GM23338 (cell line): ENCODE data around the gene MTA2. TPM values are rescaled to one million over a fixed set of nuclear protein-coding genes. Genes with fewer than 3 reads are reported as not detected.

Experiments
- ATAC-seq: fragments of 200-7000 bp; cut with Tn5 transposase; 3 replicates; pipeline ENCODE4 v1.9.1; 2020
- DNase-seq: peaks from one replicate; pipeline ENCODE4 v3.0.0-alpha.2; 2015; ENCODE audit warnings: low spot score
- H2AFZ ChIP-seq: fragments of 200-600 bp; sonication (generic); 2 replicates; pipeline ENCODE4 v1.8.0; 2016; ENCODE audit warnings: antibody characterized with exemption, mild to moderate bottlenecking, moderate library complexity
- H3F3A ChIP-seq: fragments of 200-600 bp; sonication (generic); replicated peaks from 2 replicates; pipeline ENCODE4 v1.8.0; 2017; ENCODE audit warnings: antibody characterized with exemption, mixed run types, low read depth
- H3K27ac ChIP-seq: fragments of 200-600 bp; sonication (generic); 2 replicates; pipeline ENCODE4 v1.6.1; 2016; ENCODE audit warnings: low read depth
- H3K27me3 ChIP-seq: fragments of 200-600 bp; sonication (generic); 2 replicates; pipeline ENCODE4 v1.8.0; 2016; ENCODE audit warnings: mild to moderate bottlenecking, mixed run types, moderate library complexity; ENCODE audit not compliant: insufficient read depth
- H3K36me3 ChIP-seq: fragments of 200-600 bp; sonication (generic); 2 replicates; pipeline ENCODE4 v1.8.0; 2016; ENCODE audit warnings: mild to moderate bottlenecking; ENCODE audit not compliant: insufficient read depth
- H3K4me1 ChIP-seq: fragments of 200-600 bp; sonication (generic); 2 replicates; pipeline ENCODE4 v1.8.0; 2016; ENCODE audit warnings: mild to moderate bottlenecking, moderate library complexity; ENCODE audit not compliant: insufficient read depth
- H3K4me2 ChIP-seq: fragments of 200-600 bp; sonication (generic); 2 replicates; pipeline ENCODE4 v1.7.1; 2017; ENCODE audit warnings: mixed run types
- H3K4me3 ChIP-seq: fragments of 200-600 bp; sonication (generic); 2 replicates; pipeline ENCODE4 v1.6.1; 2016; ENCODE audit warnings: mixed run types
- H3K79me2 ChIP-seq: fragments of 200-600 bp; sonication (generic); replicated peaks from 2 replicates; pipeline ENCODE4 v1.8.0; 2017; ENCODE audit warnings: mild to moderate bottlenecking; ENCODE audit not compliant: insufficient read depth
- H3K9me2 ChIP-seq: fragments of 200-600 bp; sonication (generic); 2 replicates; pipeline ENCODE4 v1.8.0; 2017; ENCODE audit not compliant: insufficient read depth
- H4K20me1 ChIP-seq: fragments of 200-600 bp; sonication (generic); replicated peaks from 2 replicates; pipeline ENCODE4 v1.8.0; 2017; ENCODE audit warnings: mild to moderate bottlenecking; ENCODE audit not compliant: insufficient read depth
- H3K27ac Mint-ChIP-seq: 2 replicates; pipeline ENCODE4 v1.8.0; 2020; ENCODE audit warnings: inconsistent platforms, mild to moderate bottlenecking, moderate library complexity, mixed read lengths
- H3K27me3 Mint-ChIP-seq: 3 replicates; pipeline ENCODE4 v1.8.0; 2022; ENCODE audit warnings: low read depth, mild to moderate bottlenecking, moderate library complexity, mixed read lengths, inconsistent platforms; ENCODE audit not compliant: insufficient read depth, poor library complexity
- H3K36me3 Mint-ChIP-seq: 3 replicates; pipeline ENCODE4 v1.8.0; 2021; ENCODE audit warnings: low read depth, mild to moderate bottlenecking, inconsistent platforms, moderate library complexity, mixed read lengths
- H3K4me1 Mint-ChIP-seq: 3 replicates; pipeline ENCODE4 v1.8.0; 2020; ENCODE audit warnings: mild to moderate bottlenecking, inconsistent platforms, mixed read lengths
- H3K4me3 Mint-ChIP-seq: 3 replicates; pipeline ENCODE4 v1.8.0; 2021; ENCODE audit warnings: moderate library complexity, mild to moderate bottlenecking, inconsistent platforms, mixed read lengths
- H3K9me3 Mint-ChIP-seq: 3 replicates; pipeline ENCODE4 v1.8.0; 2020; ENCODE audit warnings: moderate library complexity, mild to moderate bottlenecking, inconsistent platforms, mixed read lengths
- CREB1 ChIP-seq: fragments of 250-450 bp; sonication (Bioruptor Pico); IDR thresholded peaks from 2 replicates; pipeline ENCODE4 v1.5.0; 2020; ENCODE audit warnings: low read depth, mild to moderate bottlenecking, moderate library complexity
- EZH2phosphoT487 ChIP-seq: fragments of 200-600 bp; sonication (generic); IDR thresholded peaks from one replicate; pipeline ENCODE4 v1.8.1; 2018; ENCODE audit warnings: antibody characterized with exemption; ENCODE audit not compliant: unreplicated experiment
- JUNB ChIP-seq: IDR thresholded peaks from one replicate; pipeline ENCODE4 v1.6.1; 2016; ENCODE audit warnings: antibody characterized with exemption; ENCODE audit not compliant: unreplicated experiment
- POLR2AphosphoS5 ChIP-seq: IDR thresholded peaks from 2 replicates; pipeline ENCODE4 v1.6.1; 2016; ENCODE audit warnings: antibody characterized with exemption, low read depth
- STAT1 ChIP-seq: IDR thresholded peaks from one replicate; pipeline ENCODE4 v1.6.1; 2016; ENCODE audit warnings: antibody characterized with exemption; ENCODE audit not compliant: unreplicated experiment
- ZNF114 ChIP-seq: fragments of 250-450 bp; sonication (Bioruptor Pico); IDR thresholded peaks from 2 replicates; pipeline ENCODE4 v1.5.0; 2020; ENCODE audit warnings: mild to moderate bottlenecking, moderate library complexity
- ZNF331 ChIP-seq: fragments of 250-450 bp; sonication (Bioruptor Pico); IDR thresholded peaks from 2 replicates; pipeline ENCODE4 v1.5.0; 2020; ENCODE audit warnings: low read depth, mild to moderate bottlenecking, moderate library complexity
- polyA plus RNA-seq: library from polyadenylated mRNA; unstranded; fragments of >200 nt; fragmentation: Nextera tagmentation; extraction: Ambion mirVana; gene quantifications from 2 replicates; pipeline ENCODE4 v1.2.1, GENCODE V29; 2016
- total RNA-seq: library from RNA; depleted of rRNA; stranded (reverse); fragments of >200 nt; shearing (Covaris generic); gene quantifications from 2 replicates; pipeline ENCODE4 v1.2.3, GENCODE V29; 2014
- TF ChIP-seq, protein P1 (sequence below): fragments of 250-450 bp; sonication (Bioruptor Pico); IDR thresholded peaks from 2 replicates; pipeline ENCODE4 v1.5.0; 2020; ENCODE audit warnings: mild to moderate bottlenecking, moderate library complexity

Gene MTA2
- total and polyA plus RNA-seq, 2 experiments from 2014 or later, result 22.9 to 102 TPM

DNA sequence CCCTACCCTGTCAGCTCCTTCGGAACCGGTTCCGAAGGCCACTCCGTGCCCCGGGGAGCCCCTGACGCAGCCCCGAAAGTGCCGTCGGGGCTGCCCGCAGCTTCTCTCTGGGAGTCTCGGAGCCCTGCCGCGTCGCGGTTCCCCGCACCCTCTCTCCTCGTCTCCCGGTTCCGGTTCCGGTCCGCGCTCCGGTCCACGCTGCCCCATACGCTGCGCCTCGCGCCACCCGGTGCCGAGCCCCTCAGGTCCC is 618 bp downstream of the MTA2 start (continued):
- TF ChIP-seq, protein P1, sequence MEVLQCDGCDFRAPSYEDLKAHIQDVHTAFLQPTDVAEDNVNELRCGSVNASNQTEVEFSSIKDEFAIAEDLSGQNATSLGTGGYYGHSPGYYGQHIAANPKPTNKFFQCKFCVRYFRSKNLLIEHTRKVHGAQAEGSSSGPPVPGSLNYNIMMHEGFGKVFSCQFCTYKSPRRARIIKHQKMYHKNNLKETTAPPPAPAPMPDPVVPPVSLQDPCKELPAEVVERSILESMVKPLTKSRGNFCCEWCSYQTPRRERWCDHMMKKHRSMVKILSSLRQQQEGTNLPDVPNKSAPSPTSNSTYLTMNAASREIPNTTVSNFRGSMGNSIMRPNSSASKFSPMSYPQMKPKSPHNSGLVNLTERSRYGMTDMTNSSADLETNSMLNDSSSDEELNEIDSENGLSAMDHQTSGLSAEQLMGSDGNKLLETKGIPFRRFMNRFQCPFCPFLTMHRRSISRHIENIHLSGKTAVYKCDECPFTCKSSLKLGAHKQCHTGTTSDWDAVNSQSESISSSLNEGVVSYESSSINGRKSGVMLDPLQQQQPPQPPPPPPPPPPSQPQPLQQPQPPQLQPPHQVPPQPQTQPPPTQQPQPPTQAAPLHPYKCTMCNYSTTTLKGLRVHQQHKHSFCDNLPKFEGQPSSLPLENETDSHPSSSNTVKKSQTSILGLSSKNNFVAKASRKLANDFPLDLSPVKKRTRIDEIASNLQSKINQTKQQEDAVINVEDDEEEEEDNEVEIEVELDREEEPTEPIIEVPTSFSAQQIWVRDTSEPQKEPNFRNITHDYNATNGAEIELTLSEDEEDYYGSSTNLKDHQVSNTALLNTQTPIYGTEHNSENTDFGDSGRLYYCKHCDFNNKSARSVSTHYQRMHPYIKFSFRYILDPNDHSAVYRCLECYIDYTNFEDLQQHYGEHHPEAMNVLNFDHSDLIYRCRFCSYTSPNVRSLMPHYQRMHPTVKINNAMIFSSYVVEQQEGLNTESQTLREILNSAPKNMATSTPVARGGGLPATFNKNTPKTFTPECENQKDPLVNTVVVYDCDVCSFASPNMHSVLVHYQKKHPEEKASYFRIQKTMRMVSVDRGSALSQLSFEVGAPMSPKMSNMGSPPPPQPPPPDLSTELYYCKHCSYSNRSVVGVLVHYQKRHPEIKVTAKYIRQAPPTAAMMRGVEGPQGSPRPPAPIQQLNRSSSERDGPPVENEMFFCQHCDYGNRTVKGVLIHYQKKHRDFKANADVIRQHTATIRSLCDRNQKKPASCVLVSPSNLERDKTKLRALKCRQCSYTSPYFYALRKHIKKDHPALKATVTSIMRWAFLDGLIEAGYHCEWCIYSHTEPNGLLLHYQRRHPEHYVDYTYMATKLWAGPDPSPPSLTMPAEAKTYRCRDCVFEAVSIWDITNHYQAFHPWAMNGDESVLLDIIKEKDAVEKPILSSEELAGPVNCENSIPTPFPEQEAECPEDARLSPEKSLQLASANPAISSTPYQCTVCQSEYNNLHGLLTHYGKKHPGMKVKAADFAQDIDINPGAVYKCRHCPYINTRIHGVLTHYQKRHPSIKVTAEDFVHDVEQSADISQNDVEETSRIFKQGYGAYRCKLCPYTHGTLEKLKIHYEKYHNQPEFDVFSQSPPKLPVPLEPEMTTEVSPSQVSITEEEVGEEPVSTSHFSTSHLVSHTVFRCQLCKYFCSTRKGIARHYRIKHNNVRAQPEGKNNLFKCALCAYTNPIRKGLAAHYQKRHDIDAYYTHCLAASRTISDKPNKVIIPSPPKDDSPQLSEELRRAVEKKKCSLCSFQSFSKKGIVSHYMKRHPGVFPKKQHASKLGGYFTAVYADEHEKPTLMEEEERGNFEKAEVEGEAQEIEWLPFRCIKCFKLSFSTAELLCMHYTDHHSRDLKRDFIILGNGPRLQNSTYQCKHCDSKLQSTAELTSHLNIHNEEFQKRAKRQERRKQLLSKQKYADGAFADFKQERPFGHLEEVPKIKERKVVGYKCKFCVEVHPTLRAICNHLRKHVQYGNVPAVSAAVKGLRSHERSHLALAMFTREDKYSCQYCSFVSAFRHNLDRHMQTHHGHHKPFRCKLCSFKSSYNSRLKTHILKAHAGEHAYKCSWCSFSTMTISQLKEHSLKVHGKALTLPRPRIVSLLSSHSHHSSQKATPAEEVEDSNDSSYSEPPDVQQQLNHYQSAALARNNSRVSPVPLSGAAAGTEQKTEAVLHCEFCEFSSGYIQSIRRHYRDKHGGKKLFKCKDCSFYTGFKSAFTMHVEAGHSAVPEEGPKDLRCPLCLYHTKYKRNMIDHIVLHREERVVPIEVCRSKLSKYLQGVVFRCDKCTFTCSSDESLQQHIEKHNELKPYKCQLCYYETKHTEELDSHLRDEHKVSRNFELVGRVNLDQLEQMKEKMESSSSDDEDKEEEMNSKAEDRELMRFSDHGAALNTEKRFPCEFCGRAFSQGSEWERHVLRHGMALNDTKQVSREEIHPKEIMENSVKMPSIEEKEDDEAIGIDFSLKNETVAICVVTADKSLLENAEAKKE, result no peak
- TF ChIP-seq ZNF114 (no peak), EZH2phosphoT487 (no peak), JUNB (no peak), CREB1 (CRISPR knock-in tag) (no peak), ZNF331 (no peak), STAT1 (no peak)

DNA sequence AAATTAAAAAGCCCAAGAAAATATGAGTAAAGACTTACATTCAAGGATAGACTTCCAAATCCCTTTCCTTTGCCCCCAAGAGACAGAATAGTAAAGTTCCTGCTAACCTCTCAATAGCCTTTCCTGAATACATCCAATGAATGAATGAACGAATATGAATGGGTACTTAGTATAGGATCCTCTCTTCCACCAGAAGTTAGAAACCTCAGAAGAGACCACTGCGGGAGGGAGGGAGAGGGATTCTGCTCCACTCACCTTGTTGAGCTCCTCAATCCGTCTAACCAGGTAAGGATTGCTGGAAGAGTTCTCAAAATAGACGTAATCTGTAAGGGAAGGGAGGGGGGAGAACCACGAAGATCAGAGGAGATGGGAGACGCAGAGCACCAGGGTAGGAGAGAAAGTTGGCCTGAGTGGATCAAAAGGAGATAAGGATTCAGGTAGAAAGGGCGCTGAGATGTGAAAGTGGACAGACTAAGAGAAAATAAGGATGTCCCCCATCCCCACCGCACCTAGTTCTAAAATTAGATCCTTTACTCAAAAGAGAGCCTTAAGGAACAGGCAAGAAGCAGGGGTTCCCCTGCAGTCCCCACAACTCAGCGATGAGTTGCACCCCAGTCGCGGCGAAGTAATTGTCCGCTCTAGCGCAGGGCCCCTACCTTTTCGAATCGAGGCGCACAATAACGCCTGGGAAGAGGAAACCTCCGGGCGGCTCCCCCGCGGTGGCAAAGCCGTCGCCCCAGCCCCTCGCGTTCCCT is 1.1 kb downstream of the MTA2 start:
- peaks cover 43% of the 10 kb centered on the region for H3K27me3 ChIP-seq
- H3K4me1 ChIP-seq, result peaks cover 20% of the 10 kb centered on the region; the same call in 1 of the 2 replicates
- H3F3A ChIP-seq, result peaks cover 30% of the 10 kb centered on the region
- no peaks in the 10 kb centered on the region for H3K9me2 ChIP-seq
- H3K4me3 ChIP-seq, result peak overlapping the region; percentile 96
- DNase-seq, result peak; percentile 68
- H3K27ac ChIP-seq, result no peak overlapping the region
- TF ChIP-seq POLR2AphosphoS5, result peak; percentile 33; the same call in 1 of the 2 replicates
- TF ChIP-seq, protein P1, result no peak
- peak overlapping the region; percentile 91 for H3K4me3 Mint-ChIP-seq
- peaks cover 26% of the 10 kb centered on the region for H4K20me1 ChIP-seq
- H3K27me3 Mint-ChIP-seq, result peaks cover 36% of the 10 kb centered on the region
- H3K27ac Mint-ChIP-seq, result peak overlapping the region; percentile 27
- H2AFZ ChIP-seq, result no peak overlapping the region
- peaks cover 23% of the 10 kb centered on the region for H3K79me2 ChIP-seq
- peaks cover 60% of the 10 kb centered on the region for H3K36me3 Mint-ChIP-seq
- peak overlapping the region; percentile 88 for H3K4me2 ChIP-seq
- H3K4me1 Mint-ChIP-seq, result peaks cover 49% of the 10 kb centered on the region
- no peaks in the 10 kb centered on the region; the same call in 2 of the 3 replicates for H3K9me3 Mint-ChIP-seq
- ATAC-seq, result no peak
- H3K36me3 ChIP-seq, result peaks cover 19% of the 10 kb centered on the region; the same call in 1 of the 2 replicates
